ENCODE results near the gene NRTN. TPM values are rescaled to one million over a fixed set of nuclear protein-coding genes. Genes with fewer than 3 reads are reported as not detected.
"Not testable (repeated sequence)": the region's sequence is repeated elsewhere in the genome, so short reads cannot be mapped to it uniquely, and the experiment has no call there.

Gene NRTN
- total and polyA plus RNA-seq, 4 experiments from 2014 or later: 0.34 to 0.91 (median 0.51) TPM

- no peak overlapping the region for H3K27ac ChIP-seq (ENCODE audit: low read depth, low read length)
- H3K36me3 ChIP-seq (ENCODE audit: insufficient read depth, low read length): no peaks in the 10 kb centered on the region
- no peak for DNase-seq
- Mint-ChIP-seq H3K36me3 (no peaks in the 10 kb centered on the region), H3K4me3 (no peak overlapping the region), H3K9me3 (no peaks in the 10 kb centered on the region), H3K27ac (no peak overlapping the region), H3K27me3 (no peaks in the 10 kb centered on the region), H3K4me1 (no peaks in the 10 kb centered on the region)
- intact Hi-C loops (cut with micrococcal nuclease): no loop called here
- H3K4me3 ChIP-seq (ENCODE audit: low read length in 2 of 2): no peak overlapping the region
- ChIA-PET CTCF (ENCODE audit: partially characterized antibody) (no interaction called here), POLR2A (ENCODE audit: partially characterized antibody) (no interaction called here)
- no peaks in the 10 kb centered on the region for H3K9me3 ChIP-seq (ENCODE audit: control insufficient read depth in 1 of 2, low read length in 2 of 2)
- H3K27me3 ChIP-seq (ENCODE audit: insufficient read depth, low read length): no peaks in the 10 kb centered on the region
- H3K4me1 ChIP-seq (ENCODE audit: insufficient read depth, low read length): no peaks in the 10 kb centered on the region
These were observed 29.1 kb upstream of the NRTN start for GRCh38 chr19:5775668-5776309.

GRCh38 chr19:5778402-5778801 is 26.5 kb upstream of the NRTN start:
- Histone ChIP-seq H3K27me3 (ENCODE audit: insufficient read depth, low read length) (no peaks in the 10 kb centered on the region), H3K4me1 (ENCODE audit: insufficient read depth, low read length) (no peaks in the 10 kb centered on the region), H3K9me3 (ENCODE audit: control insufficient read depth in 1 of 2, low read length in 2 of 2) (no peaks in the 10 kb centered on the region), H3K27ac (ENCODE audit: low read depth, low read length) (no peak overlapping the region), H3K4me3 (ENCODE audit: low read length in 2 of 2) (no peak overlapping the region), H3K36me3 (ENCODE audit: insufficient read depth, low read length) (no peaks in the 10 kb centered on the region)
- POLR2A ChIA-PET (ENCODE audit: partially characterized antibody): no interaction called here
- Mint-ChIP-seq H3K27me3 (no peaks in the 10 kb centered on the region), H3K36me3 (no peaks in the 10 kb centered on the region), H3K9me3 (no peaks in the 10 kb centered on the region), H3K27ac (no peak overlapping the region), H3K4me1 (no peaks in the 10 kb centered on the region), H3K4me3 (no peak overlapping the region)
- intact Hi-C loops (cut with micrococcal nuclease): no loop called here
- CTCF ChIA-PET (ENCODE audit: partially characterized antibody): no interaction called here
- DNase-seq: no peak

- intact Hi-C loops (cut with micrococcal nuclease); H3K9me3 ChIP-seq (ENCODE audit: control insufficient read depth in 1 of 2, low read length in 2 of 2); H3K4me1 ChIP-seq (ENCODE audit: insufficient read depth, low read length); H3K27ac Mint-ChIP-seq; H3K4me1 Mint-ChIP-seq; H3K36me3 ChIP-seq (ENCODE audit: insufficient read depth, low read length); POLR2A ChIA-PET (ENCODE audit: partially characterized antibody); H3K27me3 Mint-ChIP-seq; DNase-seq; H3K36me3 Mint-ChIP-seq; H3K27me3 ChIP-seq (ENCODE audit: insufficient read depth, low read length); H3K4me3 Mint-ChIP-seq; H3K4me3 ChIP-seq (ENCODE audit: low read length in 2 of 2); H3K27ac ChIP-seq (ENCODE audit: low read depth, low read length); H3K9me3 Mint-ChIP-seq: not testable (repeated sequence)
- CTCF ChIA-PET (ENCODE audit: partially characterized antibody): interaction anchor here (0.9 to 1.8 kb wide), 2 partner anchors 11 to 23 kb away, joined by 3 to 5 read pairs; no protein-coding TSS in a partner anchor
These were observed 24.0 kb upstream of the NRTN start for GRCh38 chr19:5780916-5781315.

- no peak overlapping the region for H3K4me3 Mint-ChIP-seq
- CTCF ChIA-PET (ENCODE audit: partially characterized antibody): no interaction called here
- Histone ChIP-seq H3K27me3 (ENCODE audit: insufficient read depth, low read length) (no peaks in the 10 kb centered on the region), H3K36me3 (ENCODE audit: insufficient read depth, low read length) (peaks cover 19% of the 10 kb centered on the region), H3K4me1 (ENCODE audit: insufficient read depth, low read length) (no peaks in the 10 kb centered on the region), H3K27ac (ENCODE audit: low read depth, low read length) (no peak overlapping the region), H3K4me3 (ENCODE audit: low read length in 2 of 2) (no peak overlapping the region), H3K9me3 (ENCODE audit: control insufficient read depth in 1 of 2, low read length in 2 of 2) (no peaks in the 10 kb centered on the region)
- no peaks in the 10 kb centered on the region for H3K27me3 Mint-ChIP-seq
- H3K4me1 Mint-ChIP-seq: no peaks in the 10 kb centered on the region
- H3K9me3 Mint-ChIP-seq: no peaks in the 10 kb centered on the region
- H3K36me3 Mint-ChIP-seq: peaks cover 8 to 16% of the 10 kb centered on the region in 2 donors
- intact Hi-C loops (cut with micrococcal nuclease): no loop called here
- POLR2A ChIA-PET (ENCODE audit: partially characterized antibody): no interaction called here
- no peak for DNase-seq
- H3K27ac Mint-ChIP-seq: no peak overlapping the region
These were observed 22.5 kb upstream of the NRTN start for GRCh38 chr19:5782322-5782721.

GRCh38 chr19:5782945-5783919 is 21.6 kb upstream of the NRTN start:
- CTCF ChIA-PET (ENCODE audit: partially characterized antibody): interaction anchor here (0.7 to 1.1 kb wide), 3 partner anchors 11 to 63 kb away, joined by 3 read pairs; partner anchors contain the start of gene CATSPERD
- H3K36me3 Mint-ChIP-seq: peaks cover 12 to 20% of the 10 kb centered on the region in 2 donors
- no peak overlapping the region for H3K27ac Mint-ChIP-seq
- POLR2A ChIA-PET (ENCODE audit: partially characterized antibody): no interaction called here
- DNase-seq: no peak
- H3K36me3 ChIP-seq (ENCODE audit: insufficient read depth, low read length): peaks cover 27% of the 10 kb centered on the region
- no peaks in the 10 kb centered on the region for H3K27me3 Mint-ChIP-seq
- H3K4me3 ChIP-seq (ENCODE audit: low read length in 2 of 2): no peak overlapping the region
- peaks cover 0 to 4% (median under 1%) of the 10 kb centered on the region in 4 donors for H3K4me1 Mint-ChIP-seq
- no peaks in the 10 kb centered on the region for H3K9me3 ChIP-seq (ENCODE audit: control insufficient read depth in 1 of 2, low read length in 2 of 2)
- intact Hi-C loops (cut with micrococcal nuclease): no loop called here
- H3K27ac ChIP-seq (ENCODE audit: low read depth, low read length): no peak overlapping the region
- no peaks in the 10 kb centered on the region for H3K9me3 Mint-ChIP-seq
- no peak overlapping the region for H3K4me3 Mint-ChIP-seq
- no peaks in the 10 kb centered on the region for H3K4me1 ChIP-seq (ENCODE audit: insufficient read depth, low read length)
- no peaks in the 10 kb centered on the region for H3K27me3 ChIP-seq (ENCODE audit: insufficient read depth, low read length)

GRCh38 chr19:5784581-5785147 is 20.2 kb upstream of the NRTN start, which contains the start of gene PRR22:
Gene PRR22, minus strand, starts transcription at chr19:5784746. Its CDS starts 86 bp downstream, at chr19:5784660.
- Mint-ChIP-seq H3K4me1 (peaks cover 0 to 8% (median under 1%) of the 10 kb centered on the region in 4 donors), H3K27me3 (no peaks in the 10 kb centered on the region), H3K4me3 (no peak within 1 kb of the TSS), H3K9me3 (no peaks in the 10 kb centered on the region), H3K36me3 (peaks cover 15 to 27% of the 10 kb centered on the region in 2 donors), H3K27ac (no peak within 1 kb of the TSS)
- H3K36me3 ChIP-seq (ENCODE audit: insufficient read depth, low read length): peaks cover 40% of the 10 kb centered on the region
- ChIA-PET CTCF (ENCODE audit: partially characterized antibody) (no interaction called here), POLR2A (ENCODE audit: partially characterized antibody) (no interaction called here)
- peaks cover 1% of the 10 kb centered on the region for H3K4me1 ChIP-seq (ENCODE audit: insufficient read depth, low read length)
- H3K9me3 ChIP-seq (ENCODE audit: control insufficient read depth in 1 of 2, low read length in 2 of 2): no peaks in the 10 kb centered on the region
- no peak within 1 kb of the TSS for H3K27ac ChIP-seq (ENCODE audit: low read depth, low read length)
- no peaks in the 10 kb centered on the region for H3K27me3 ChIP-seq (ENCODE audit: insufficient read depth, low read length)
- H3K4me3 ChIP-seq (ENCODE audit: low read length in 2 of 2): no peak within 1 kb of the TSS
- intact Hi-C loops (cut with micrococcal nuclease): no loop called here
- no peak for DNase-seq

- H3K27ac Mint-ChIP-seq: no peak overlapping the region
- DNase-seq: no peak
- H3K4me1 Mint-ChIP-seq: peaks cover 4 to 16% (median 5%) of the 10 kb centered on the region in 4 donors
- Histone ChIP-seq H3K4me3 (ENCODE audit: low read length in 2 of 2) (no peak overlapping the region), H3K9me3 (ENCODE audit: control insufficient read depth in 1 of 2, low read length in 2 of 2) (no peaks in the 10 kb centered on the region), H3K36me3 (ENCODE audit: insufficient read depth, low read length) (peaks cover 44% of the 10 kb centered on the region), H3K27me3 (ENCODE audit: insufficient read depth, low read length) (no peaks in the 10 kb centered on the region), H3K4me1 (ENCODE audit: insufficient read depth, low read length) (peaks cover 9% of the 10 kb centered on the region), H3K27ac (ENCODE audit: low read depth, low read length) (no peak overlapping the region)
- CTCF ChIA-PET (ENCODE audit: partially characterized antibody): no interaction called here
- POLR2A ChIA-PET (ENCODE audit: partially characterized antibody): no interaction called here
- peaks cover 19 to 32% of the 10 kb centered on the region in 2 donors for H3K36me3 Mint-ChIP-seq
- H3K9me3 Mint-ChIP-seq: no peaks in the 10 kb centered on the region
- intact Hi-C loops (cut with micrococcal nuclease): no loop called here
- no peaks in the 10 kb centered on the region for H3K27me3 Mint-ChIP-seq
- H3K4me3 Mint-ChIP-seq: no peak overlapping the region
These were observed 19.4 kb upstream of the NRTN start for GRCh38 chr19:5785423-5785822.
